SK-N-SH treated with all-trans-retinoic acid at 6 μM for 48 hours (cell line): ENCODE results near the gene TWNK.

Experiments used
- ATAC-seq: fragments of 200-7000 bp; cut with Tn5 transposase; 3 replicates; pipeline ENCODE4 v1.9.1; 2020; ENCODE audit warnings: mild to moderate bottlenecking, moderate library complexity
- ARNTL ChIP-seq: fragments of 450-650 bp; formaldehyde crosslinking; IDR thresholded peaks from 2 replicates; pipeline ENCODE4 v1.5.0; 2020; ENCODE audit warnings: low read depth, mild to moderate bottlenecking, moderate library complexity, borderline replicate concordance
- CREB5 ChIP-seq: fragments of 250-450 bp; sonication (Bioruptor Pico); IDR thresholded peaks from 2 replicates; pipeline ENCODE4 v1.5.1; 2020; ENCODE audit warnings: low read depth, mild to moderate bottlenecking, moderate library complexity
- CSDC2 ChIP-seq: fragments of 250-450 bp; sonication (Bioruptor Pico); IDR thresholded peaks from 2 replicates; pipeline ENCODE4 v1.5.0; 2020; ENCODE audit warnings: mild to moderate bottlenecking, moderate library complexity
- CSRNP3 ChIP-seq: fragments of 250-450 bp; sonication (Bioruptor Pico); IDR thresholded peaks from 2 replicates; pipeline ENCODE4 v1.5.1; 2021; ENCODE audit warnings: mild to moderate bottlenecking, moderate library complexity
- ESRRG ChIP-seq: fragments of 250-450 bp; sonication (Bioruptor Pico); IDR thresholded peaks from 2 replicates; pipeline ENCODE4 v1.6.1; 2021; ENCODE audit warnings: mild to moderate bottlenecking
- GLIS3 ChIP-seq: fragments of 250-450 bp; sonication (Bioruptor Pico); IDR thresholded peaks from 2 replicates; pipeline ENCODE4 v1.5.0; 2020; ENCODE audit warnings: mild to moderate bottlenecking, moderate library complexity
- ISL1 ChIP-seq: fragments of 250-450 bp; sonication (Bioruptor Pico); IDR thresholded peaks from 2 replicates; pipeline ENCODE4 v2.1.2; 2022; ENCODE audit warnings: mild to moderate bottlenecking, moderate library complexity
- OSR1 ChIP-seq: fragments of 250-450 bp; sonication (Bioruptor Pico); IDR thresholded peaks from 2 replicates; pipeline ENCODE4 v1.8.0; 2022; ENCODE audit warnings: moderate library complexity, mild to moderate bottlenecking, inconsistent platforms
- PATZ1 ChIP-seq: fragments of 250-450 bp; sonication (Bioruptor Pico); IDR thresholded peaks from 2 replicates; pipeline ENCODE4 v1.8.0; 2020; ENCODE audit warnings: mild to moderate bottlenecking, moderate library complexity, borderline replicate concordance
- POU6F1 ChIP-seq: fragments of 250-450 bp; sonication (Bioruptor Pico); IDR thresholded peaks from 2 replicates; pipeline ENCODE4 v1.8.0; 2021; ENCODE audit warnings: low read depth, mild to moderate bottlenecking, moderate library complexity, borderline replicate concordance
- TCF4 ChIP-seq: fragments of 250-450 bp; sonication (Bioruptor Pico); IDR thresholded peaks from 2 replicates; pipeline ENCODE4 v1.8.0; 2021; ENCODE audit warnings: mild to moderate bottlenecking, moderate library complexity, borderline replicate concordance
- TSHZ2 ChIP-seq: fragments of 250-450 bp; sonication (Bioruptor Pico); IDR thresholded peaks from 2 replicates; pipeline ENCODE4 v1.5.0; 2020; ENCODE audit warnings: mild to moderate bottlenecking, moderate library complexity
- ZC3H10 ChIP-seq: fragments of 250-450 bp; sonication (Bioruptor Pico); IDR thresholded peaks from 2 replicates; pipeline ENCODE4 v1.5.1; 2021; ENCODE audit warnings: mild to moderate bottlenecking, moderate library complexity
- ZFP3 ChIP-seq: fragments of 250-450 bp; sonication (Bioruptor Pico); IDR thresholded peaks from 2 replicates; pipeline ENCODE4 v1.5.0; 2020; ENCODE audit warnings: mild to moderate bottlenecking, moderate library complexity
- ZFP30 ChIP-seq: fragments of 450-650 bp; formaldehyde crosslinking; IDR thresholded peaks from 2 replicates; pipeline ENCODE4 v1.5.0; 2022; ENCODE audit warnings: mild to moderate bottlenecking, moderate library complexity
- ZNF565 ChIP-seq: fragments of 450-650 bp; formaldehyde crosslinking; conservative IDR thresholded peaks from 2 replicates; pipeline ENCODE4 v1.5.0; 2020; ENCODE audit warnings: low read depth, mild to moderate bottlenecking, moderate library complexity
- ZNF70 ChIP-seq: fragments of 450-650 bp; formaldehyde crosslinking; IDR thresholded peaks from 2 replicates; pipeline ENCODE4 v1.5.0; 2020; ENCODE audit warnings: mild to moderate bottlenecking, moderate library complexity
- ZNF8 ChIP-seq: fragments of 450-650 bp; formaldehyde crosslinking; IDR thresholded peaks from 2 replicates; pipeline ENCODE4 v1.5.0; 2020; ENCODE audit warnings: mild to moderate bottlenecking, moderate library complexity

TWNK gene

GRCh38 chr10:101008823-101009423 lies 21.6 kb downstream of the TWNK start:
- ATAC-seq = no peak
- TF ChIP-seq ZFP3 (CRISPR knock-in tag) (no peak), ZNF70 (CRISPR knock-in tag) (no peak), CSDC2 (CRISPR knock-in tag) (no peak), CSRNP3 (CRISPR knock-in tag) (no peak), CREB5 (CRISPR knock-in tag) (no peak), POU6F1 (no peak), ESRRG (no peak), ZNF565 (CRISPR knock-in tag) (no peak), OSR1 (CRISPR knock-in tag) (no peak), TSHZ2 (CRISPR knock-in tag) (no peak)

GRCh38 chr10:101010329-101010728 lies 23.0 kb downstream of the TWNK start:
- TF ChIP-seq ISL1 (CRISPR knock-in tag) (no peak), ZC3H10 (CRISPR knock-in tag) (no peak), PATZ1 (CRISPR knock-in tag) (no peak), ZFP30 (no peak), ARNTL (CRISPR knock-in tag) (no peak), TCF4 (CRISPR knock-in tag) (no peak), ZNF8 (CRISPR knock-in tag) (no peak), OSR1 (CRISPR knock-in tag) (no peak), ZNF70 (CRISPR knock-in tag) (no peak), GLIS3 (no peak), ZNF565 (CRISPR knock-in tag) (no peak)
- ATAC-seq = no peak

- 0 out of 3 replicates have a peak, but pooled peaks have one; percentile 4 for ATAC-seq
- no peak for TF ChIP-seq PATZ1 (CRISPR knock-in tag)
- TF ChIP-seq CSRNP3 (CRISPR knock-in tag) = no peak
Measured at GRCh38 chr10:101011517-101012423, 24.4 kb downstream of the TWNK start.
